OCI-LY1 (cell line): ENCODE data around the gene BACH2.

Source experiments
- H2AFZ ChIP-seq: fragments of 200-600 bp; sonication (generic), shearing (Covaris generic); 2 replicates; pipeline ENCODE4 v1.6.0; 2014; ENCODE audit warnings: antibody characterized with exemption, mild to moderate bottlenecking, low read length
- H3F3A ChIP-seq: fragments of 200-600 bp; sonication (generic), shearing (Covaris generic); 2 replicates; pipeline ENCODE4 v1.6.0; 2014; ENCODE audit warnings: mild to moderate bottlenecking, antibody characterized with exemption, low read length, moderate library complexity; ENCODE audit not compliant: insufficient read depth
- H3K27ac ChIP-seq: fragments of 200-600 bp; sonication (generic); 2 replicates; pipeline ENCODE4 v1.5.1; 2014; ENCODE audit warnings: low read length, mixed run types, mild to moderate bottlenecking, low read depth; ENCODE audit not compliant: poor library complexity, severe bottlenecking
- H3K27me3 ChIP-seq: fragments of 200-600 bp; sonication (generic); 2 replicates; pipeline ENCODE4 v1.6.0; 2014; ENCODE audit warnings: antibody characterized with exemption, mild to moderate bottlenecking, low read length, moderate library complexity; ENCODE audit not compliant: insufficient read depth
- H3K36me3 ChIP-seq: fragments of 200-600 bp; sonication (generic); 2 replicates; pipeline ENCODE4 v1.6.1; 2014; ENCODE audit warnings: mild to moderate bottlenecking, antibody characterized with exemption, low read length, moderate library complexity, mixed read lengths; ENCODE audit not compliant: insufficient read depth
- H3K4me1 ChIP-seq: fragments of 200-600 bp; sonication (generic); 2 replicates; pipeline ENCODE4 v1.5.1; 2014; ENCODE audit warnings: mild to moderate bottlenecking, low read length, moderate library complexity; ENCODE audit not compliant: insufficient read depth, severe bottlenecking
- H3K4me2 ChIP-seq: fragments of 200-600 bp; sonication (generic), shearing (Covaris generic); 2 replicates; pipeline ENCODE4 v1.6.1; 2014; ENCODE audit warnings: low read length
- H3K4me3 ChIP-seq: fragments of 200-600 bp; sonication (generic); 2 replicates; pipeline ENCODE4 v1.5.1; 2014; ENCODE audit warnings: low read length, low read depth, mild to moderate bottlenecking, mixed read lengths; ENCODE audit not compliant: poor library complexity, severe bottlenecking
- H3K79me2 ChIP-seq: fragments of 200-600 bp; shearing (Covaris generic); 2 replicates; pipeline ENCODE4 v1.6.1; 2016; ENCODE audit warnings: mixed run types, low read length, mixed read lengths; ENCODE audit not compliant: insufficient read depth
- H3K9ac ChIP-seq: fragments of 200-600 bp; sonication (generic), shearing (Covaris generic); 2 replicates; pipeline ENCODE4 v1.6.1; 2014; ENCODE audit warnings: mild to moderate bottlenecking, low read length, mixed read lengths
- H3K9me2 ChIP-seq: fragments of 200-600 bp; sonication (generic), shearing (Covaris generic); 2 replicates; pipeline ENCODE4 v1.6.1; 2014; ENCODE audit warnings: low read depth, mild to moderate bottlenecking, low read length, mixed read lengths
- H3K9me3 ChIP-seq: fragments of 200-600 bp; shearing (Covaris generic); 2 replicates; pipeline ENCODE4 v1.6.1; 2014; ENCODE audit warnings: low read length, mixed read lengths
- H4K20me1 ChIP-seq: fragments of 200-600 bp; sonication (generic), shearing (Covaris generic); 2 replicates; pipeline ENCODE4 v1.6.0; 2016; ENCODE audit warnings: mild to moderate bottlenecking, low read length; ENCODE audit not compliant: insufficient read depth
- EZH2 ChIP-seq: fragments of 200-600 bp; sonication (generic), shearing (Covaris generic); IDR thresholded peaks from 2 replicates; pipeline ENCODE4 v1.8.0; 2017; ENCODE audit warnings: borderline replicate concordance, mixed run types, mild to moderate bottlenecking, antibody characterized with exemption, low read length, moderate library complexity, mixed read lengths
- TF ChIP-seq, protein P1 (sequence below): fragments of 200-600 bp; sonication (generic), shearing (Covaris generic); IDR thresholded peaks from 2 replicates; pipeline ENCODE4 v1.5.1; 2017; ENCODE audit warnings: mild to moderate bottlenecking, antibody characterized with exemption, low read length, moderate library complexity, mixed read lengths

The BACH2 gene

DNA sequence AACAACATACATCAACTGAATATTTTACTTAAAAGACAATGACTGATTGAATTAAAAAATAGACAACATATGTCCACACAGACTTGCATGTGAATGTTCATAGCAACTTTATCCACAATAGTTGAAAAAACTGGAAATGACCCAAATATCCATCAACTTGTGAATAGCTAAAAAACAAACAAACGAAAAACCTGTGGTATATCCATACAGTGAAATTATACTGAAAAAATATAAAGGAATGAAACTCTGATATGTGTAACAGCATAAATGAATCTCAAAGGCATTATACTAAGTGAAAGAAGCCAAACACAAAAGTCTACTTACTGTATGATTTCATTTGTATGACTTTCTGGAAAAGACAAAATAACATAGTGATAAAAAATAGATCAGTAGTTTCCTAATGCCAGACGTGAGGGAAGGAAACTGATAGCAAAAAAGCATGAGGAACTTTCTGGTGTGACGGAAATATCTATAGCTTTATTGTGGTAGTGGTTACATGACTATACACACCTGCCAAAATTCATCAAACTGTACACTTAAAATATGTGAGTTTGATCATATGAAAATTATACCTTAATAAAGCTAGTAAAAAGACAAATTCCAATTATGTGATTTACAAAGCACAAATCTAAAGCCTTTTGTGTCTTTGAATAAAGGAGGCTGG lies 123.2 kb downstream of the BACH2 start:
- H3K4me1 ChIP-seq = peaks cover 41% of the 10 kb centered on the region
- H4K20me1 ChIP-seq = no peaks in the 10 kb centered on the region
- no peak overlapping the region for H3K4me3 ChIP-seq
- no peak overlapping the region for H2AFZ ChIP-seq
- H3K27me3 ChIP-seq = no peaks in the 10 kb centered on the region
- H3K79me2 ChIP-seq = peaks cover 99% of the 10 kb centered on the region
- no peaks in the 10 kb centered on the region; the same call in 1 of the 2 replicates for H3F3A ChIP-seq
- 0 out of 2 replicates have a peak, but pooled peaks cover 4% of the 10 kb centered on the region for H3K9me3 ChIP-seq
- no peaks in the 10 kb centered on the region for H3K9me2 ChIP-seq
- H3K4me2 ChIP-seq = no peak overlapping the region
- H3K36me3 ChIP-seq = peaks cover 89% of the 10 kb centered on the region
- TF ChIP-seq, protein P1, sequence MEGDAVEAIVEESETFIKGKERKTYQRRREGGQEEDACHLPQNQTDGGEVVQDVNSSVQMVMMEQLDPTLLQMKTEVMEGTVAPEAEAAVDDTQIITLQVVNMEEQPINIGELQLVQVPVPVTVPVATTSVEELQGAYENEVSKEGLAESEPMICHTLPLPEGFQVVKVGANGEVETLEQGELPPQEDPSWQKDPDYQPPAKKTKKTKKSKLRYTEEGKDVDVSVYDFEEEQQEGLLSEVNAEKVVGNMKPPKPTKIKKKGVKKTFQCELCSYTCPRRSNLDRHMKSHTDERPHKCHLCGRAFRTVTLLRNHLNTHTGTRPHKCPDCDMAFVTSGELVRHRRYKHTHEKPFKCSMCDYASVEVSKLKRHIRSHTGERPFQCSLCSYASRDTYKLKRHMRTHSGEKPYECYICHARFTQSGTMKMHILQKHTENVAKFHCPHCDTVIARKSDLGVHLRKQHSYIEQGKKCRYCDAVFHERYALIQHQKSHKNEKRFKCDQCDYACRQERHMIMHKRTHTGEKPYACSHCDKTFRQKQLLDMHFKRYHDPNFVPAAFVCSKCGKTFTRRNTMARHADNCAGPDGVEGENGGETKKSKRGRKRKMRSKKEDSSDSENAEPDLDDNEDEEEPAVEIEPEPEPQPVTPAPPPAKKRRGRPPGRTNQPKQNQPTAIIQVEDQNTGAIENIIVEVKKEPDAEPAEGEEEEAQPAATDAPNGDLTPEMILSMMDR = no peak
- no peak for TF ChIP-seq EZH2
- no peak overlapping the region for H3K27ac ChIP-seq
- H3K9ac ChIP-seq = no peak overlapping the region

DNA sequence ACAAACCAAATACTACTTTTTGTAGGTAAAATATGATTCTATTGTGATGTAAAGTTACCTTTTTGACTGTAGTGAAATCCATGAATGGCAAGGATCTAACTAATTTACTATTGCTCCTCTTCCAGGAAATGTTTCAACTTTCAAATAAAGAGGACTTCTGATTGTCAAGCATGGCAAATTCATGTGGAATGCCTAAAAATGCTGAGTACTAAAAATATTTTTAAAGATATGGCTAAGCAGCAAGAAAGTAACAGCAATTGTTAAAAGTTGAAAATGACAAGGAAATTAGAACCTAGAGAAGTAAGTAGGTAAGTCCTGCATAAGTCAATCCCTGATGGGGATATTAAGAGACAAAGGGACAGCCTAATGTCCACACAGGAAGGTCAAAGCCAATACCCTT lies 126.0 kb downstream of the BACH2 start:
- Histone ChIP-seq H3K9me3 (0 out of 2 replicates have a peak, but pooled peaks cover 4% of the 10 kb centered on the region), H3K9ac (no peak overlapping the region)

DNA sequence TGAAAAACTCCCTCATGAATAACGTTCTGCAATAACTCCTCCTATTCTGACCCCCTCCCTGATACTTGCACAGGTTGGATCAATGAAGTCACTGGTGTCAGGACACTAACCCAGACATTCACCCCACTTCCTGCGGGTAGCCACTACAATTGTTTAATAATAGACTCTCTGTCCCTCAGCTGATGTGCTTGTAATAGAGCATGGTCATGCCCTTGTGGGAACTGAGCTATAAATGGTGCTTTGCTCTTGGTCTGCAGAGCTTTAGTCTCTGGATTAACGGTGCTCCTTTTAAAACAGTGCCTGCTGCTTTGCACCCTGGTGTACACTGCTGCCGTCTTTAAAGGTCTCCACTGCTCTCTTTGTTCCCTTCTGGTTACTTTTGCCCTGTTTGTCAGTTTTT lies 127.3 kb downstream of the BACH2 start:
- H3K27ac ChIP-seq = no peak overlapping the region
- peaks cover 71% of the 10 kb centered on the region for H3K36me3 ChIP-seq
- no peak overlapping the region for H2AFZ ChIP-seq
- no peaks in the 10 kb centered on the region for H4K20me1 ChIP-seq
- no peaks in the 10 kb centered on the region for H3K27me3 ChIP-seq
- H3F3A ChIP-seq = no peaks in the 10 kb centered on the region
- peaks cover 78% of the 10 kb centered on the region for H3K79me2 ChIP-seq
- H3K4me1 ChIP-seq = peaks cover 13% of the 10 kb centered on the region
- no peak overlapping the region for H3K9ac ChIP-seq
- 0 out of 2 replicates have a peak, but pooled peaks cover 4% of the 10 kb centered on the region for H3K9me3 ChIP-seq
- H3K4me3 ChIP-seq = no peak overlapping the region
- no peaks in the 10 kb centered on the region for H3K9me2 ChIP-seq
- no peak for TF ChIP-seq EZH2
- TF ChIP-seq, protein P1 = no peak
- no peak overlapping the region for H3K4me2 ChIP-seq

More for the DNA sequence above, 126.0 kb downstream of the BACH2 start:
- Histone ChIP-seq H3K36me3 (peaks cover 81% of the 10 kb centered on the region), H3K27ac (no peak overlapping the region), H3K4me1 (peaks cover 13% of the 10 kb centered on the region), H3F3A (no peaks in the 10 kb centered on the region), H2AFZ (no peak overlapping the region), H3K79me2 (peaks cover 91% of the 10 kb centered on the region), H3K9me2 (no peaks in the 10 kb centered on the region), H3K4me3 (no peak overlapping the region), H4K20me1 (no peaks in the 10 kb centered on the region), H3K27me3 (no peaks in the 10 kb centered on the region), H3K4me2 (no peak overlapping the region)
- TF ChIP-seq, protein P1 = no peak
- no peak for TF ChIP-seq EZH2
